Measurements from ENCODE around the gene TMEM232.
A peak's percentile ranks its signal among the peaks of the same experiment; 100 is the strongest.
"Not testable (repeated sequence)": the region's sequence is repeated elsewhere in the genome, so short reads cannot be mapped to it uniquely, and the experiment has no call there.

The TMEM232 gene

DNA sequence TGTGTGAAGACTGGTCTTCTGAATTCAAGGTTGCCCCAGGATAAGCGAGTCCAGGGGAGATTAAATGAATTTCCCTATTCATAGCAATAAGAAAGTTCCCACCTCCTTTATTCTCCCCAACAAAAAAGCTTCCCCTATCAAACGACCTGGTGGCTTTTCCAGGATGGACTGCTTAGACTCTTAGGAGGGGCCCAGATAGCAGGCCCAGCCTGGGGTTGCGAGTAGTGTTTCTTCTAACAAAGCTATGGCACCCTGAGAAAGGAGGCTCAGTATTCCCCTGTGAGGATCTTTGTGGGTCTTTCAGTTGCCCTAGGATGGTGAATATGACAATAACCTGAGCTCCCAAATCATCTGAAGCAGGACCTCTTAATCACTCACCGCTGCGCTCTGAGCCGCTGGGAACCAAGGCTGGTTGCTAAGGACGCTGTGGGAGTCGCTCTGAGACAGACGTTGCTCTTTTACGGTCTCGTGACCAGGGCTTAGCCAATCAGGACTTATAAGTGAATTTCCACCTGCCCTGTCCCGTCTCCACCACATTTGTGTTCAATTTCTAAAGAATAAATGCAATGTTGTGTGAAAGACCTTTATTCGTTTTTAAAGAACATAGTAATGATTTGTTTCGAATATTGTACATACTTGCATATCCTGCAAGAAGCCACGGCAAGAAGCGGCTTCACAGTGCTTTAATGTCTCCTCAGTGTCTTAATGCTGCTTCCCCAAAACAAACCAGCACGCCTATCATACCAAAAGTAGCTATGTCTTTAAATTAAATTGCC lies at the start of gene TMEM232:
TMEM232 (minus strand) TSS at position 423 of the 776 bp plus-strand sequence. CDS start 59,319 bp downstream, outside the sequence.
- DNase-seq (ENCODE audit: low read depth) = peak; percentile 53

DNA sequence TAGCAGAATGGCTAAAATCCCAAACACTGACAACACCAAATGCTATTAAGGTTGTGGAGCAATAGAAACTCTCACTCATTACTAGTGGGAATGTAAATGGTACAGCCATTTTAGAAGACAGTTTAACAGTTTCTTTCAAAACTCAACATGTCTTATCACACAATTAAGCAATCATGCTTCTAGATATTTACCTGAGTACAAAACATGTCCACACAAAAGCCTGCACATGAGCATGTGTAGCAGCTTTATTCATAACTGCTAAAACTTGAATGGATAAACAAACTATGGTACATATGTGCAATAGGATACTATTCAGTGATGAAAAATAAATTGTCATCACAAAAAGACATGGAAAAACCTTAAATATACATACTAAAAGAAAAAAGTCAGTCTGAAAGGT lies 43.8 kb upstream of the TMEM232 start:
- no peak for DNase-seq (ENCODE audit: low read depth)

DNA sequence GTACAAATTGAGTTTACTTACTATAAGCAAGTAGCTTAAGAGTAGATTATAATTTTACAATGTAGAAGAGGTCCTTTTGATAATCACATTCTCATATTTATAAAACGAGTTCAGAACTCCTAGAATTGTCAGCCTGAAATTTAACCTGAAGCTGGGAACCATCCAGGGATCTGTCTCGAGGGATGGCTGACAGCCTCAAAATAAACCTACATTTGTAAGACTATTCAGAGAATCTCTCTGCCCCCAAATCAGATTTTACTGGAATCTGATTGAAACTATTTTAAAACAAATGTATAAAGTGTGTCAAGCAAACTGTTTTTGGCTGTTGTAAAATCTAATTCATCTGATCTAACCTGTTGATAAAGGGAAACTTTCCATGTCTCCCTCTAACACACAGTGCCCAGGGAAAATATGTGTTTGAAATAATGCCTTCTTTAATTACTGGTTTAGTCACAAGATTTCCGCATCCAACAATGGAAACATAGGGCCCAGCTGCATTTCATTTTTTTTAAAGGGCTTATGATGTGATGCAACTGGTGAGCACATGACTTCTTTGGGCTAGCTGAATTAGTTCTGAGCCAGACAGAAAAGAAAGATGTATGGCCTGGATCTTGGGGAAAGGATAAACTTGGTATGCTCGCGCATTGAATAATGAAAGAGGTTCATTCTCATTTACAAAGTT lies 42.7 kb upstream of the TMEM232 start:
- no peak for DNase-seq (ENCODE audit: low read depth)

DNA sequence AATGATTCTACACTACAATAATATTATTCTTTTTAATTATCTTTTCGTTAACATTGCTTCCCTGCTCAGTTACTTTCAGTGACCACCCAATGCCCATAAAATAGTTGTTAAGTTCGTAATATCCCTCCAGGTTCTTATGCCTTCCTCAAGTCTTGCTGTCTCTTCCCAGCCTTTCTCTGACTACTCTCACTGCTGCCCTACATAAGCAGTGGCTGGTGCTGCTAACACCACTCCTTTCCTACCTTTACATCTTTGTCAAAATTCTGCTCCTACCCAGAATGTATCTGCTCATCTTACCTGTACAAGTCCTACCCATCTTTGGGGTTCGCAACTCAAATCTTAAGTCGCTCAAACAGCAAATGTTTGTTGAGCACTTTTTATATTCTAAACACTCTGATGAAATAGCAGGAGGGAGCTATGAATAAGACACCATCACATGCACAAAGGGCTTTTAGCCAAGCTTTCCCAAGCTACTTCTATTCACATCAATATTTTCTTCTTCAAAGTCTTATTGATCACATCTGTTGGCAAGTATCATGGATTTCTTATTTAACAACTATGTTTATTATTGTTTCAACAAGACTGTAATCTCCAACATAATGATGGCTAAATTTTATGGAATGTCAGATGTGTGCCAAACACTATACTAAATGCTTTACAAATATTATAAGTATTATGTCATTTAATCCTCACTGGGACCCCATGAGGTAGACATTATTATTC lies 41.8 kb upstream of the TMEM232 start:
- no peak for DNase-seq (ENCODE audit: low read depth)

DNA sequence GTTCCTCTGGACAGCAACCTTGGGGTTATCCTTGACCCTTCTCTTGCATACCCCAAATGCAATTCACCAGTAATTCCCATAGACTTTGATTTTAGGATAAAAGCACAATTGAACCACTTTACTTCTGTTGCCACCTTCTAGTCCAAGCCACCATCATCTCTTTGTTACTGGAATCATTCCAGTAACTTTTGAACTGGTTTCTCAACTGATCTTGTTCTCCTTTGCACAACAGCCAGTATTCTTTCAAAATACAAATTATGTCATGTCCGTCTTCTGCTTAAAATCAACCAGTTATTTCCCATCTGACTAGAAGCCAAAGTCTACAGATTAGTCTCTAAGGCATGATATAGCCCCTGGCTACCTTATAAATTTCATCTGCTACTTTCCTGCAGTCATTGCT lies 33.7 kb upstream of the TMEM232 start:
- no peak for DNase-seq (ENCODE audit: low read depth)

DNA sequence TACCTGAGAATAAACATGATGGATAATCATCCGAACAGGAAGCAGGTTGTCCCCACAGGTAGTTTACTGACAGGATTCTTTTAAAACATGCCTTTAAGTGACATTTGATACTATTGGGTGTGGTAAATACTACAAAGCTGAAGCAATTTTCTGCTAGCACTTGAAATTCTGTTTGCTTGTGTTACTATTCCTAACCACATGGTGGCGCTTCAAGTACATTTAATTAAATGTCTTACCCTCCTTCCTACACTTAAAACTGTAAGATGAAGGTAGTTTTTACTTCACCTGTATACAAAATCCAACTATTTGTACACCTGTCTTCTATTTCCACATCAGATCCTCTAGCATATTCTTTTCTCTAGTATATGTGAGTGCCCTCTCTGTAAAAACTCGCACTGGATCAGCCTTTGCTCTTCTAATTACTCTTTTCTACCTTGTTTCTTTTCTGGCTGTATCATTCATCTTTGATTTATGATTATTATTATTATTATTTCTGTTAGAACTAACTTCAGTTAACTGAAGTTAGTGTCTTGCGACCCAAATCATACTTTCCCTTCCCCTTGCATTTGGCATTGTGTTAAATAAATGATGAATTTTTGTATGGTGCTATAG lies 30.8 kb upstream of the TMEM232 start:
- no peak for DNase-seq (ENCODE audit: low read depth)

DNA sequence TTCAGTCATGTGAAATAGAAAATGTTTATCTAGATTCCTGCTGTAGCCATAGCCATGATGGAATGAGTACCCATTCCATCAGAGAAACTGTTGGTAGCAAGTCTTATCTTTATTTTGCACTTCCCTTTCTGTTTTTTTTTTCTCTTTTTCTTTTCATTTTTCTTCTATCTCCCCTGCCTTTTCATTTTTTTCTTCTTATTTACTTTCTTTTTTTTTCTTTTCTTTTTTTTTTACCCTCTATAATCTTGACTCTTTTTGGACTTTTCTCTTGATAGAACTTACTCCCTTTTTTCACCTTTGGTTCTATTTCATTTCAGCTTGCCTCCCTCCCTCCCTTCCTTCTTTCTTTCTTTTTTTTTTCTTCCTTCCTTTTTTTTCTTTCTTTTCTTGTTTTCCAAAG lies 27.7 kb upstream of the TMEM232 start:
- no peak for DNase-seq (ENCODE audit: low read depth)

DNA sequence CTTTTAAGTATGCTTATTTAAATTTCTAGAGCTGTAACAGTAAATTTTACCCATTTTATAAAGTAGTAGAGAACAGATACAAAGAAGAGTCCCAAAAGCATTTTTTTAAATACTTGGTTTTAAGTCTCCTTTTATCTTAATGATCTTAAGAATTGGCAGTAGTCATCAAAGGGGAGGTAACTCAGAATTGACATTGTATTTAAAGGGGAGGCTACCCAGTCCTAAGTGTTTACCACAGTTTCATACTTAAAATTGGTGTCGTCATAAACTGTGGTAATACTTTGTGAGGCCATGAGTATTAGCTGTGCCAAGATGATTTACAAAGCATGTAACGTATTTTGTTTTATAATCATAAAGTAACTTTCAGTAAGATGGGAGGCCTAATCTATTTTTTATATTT lies 27.1 kb upstream of the TMEM232 start:
- no peak for DNase-seq (ENCODE audit: low read depth)

DNA sequence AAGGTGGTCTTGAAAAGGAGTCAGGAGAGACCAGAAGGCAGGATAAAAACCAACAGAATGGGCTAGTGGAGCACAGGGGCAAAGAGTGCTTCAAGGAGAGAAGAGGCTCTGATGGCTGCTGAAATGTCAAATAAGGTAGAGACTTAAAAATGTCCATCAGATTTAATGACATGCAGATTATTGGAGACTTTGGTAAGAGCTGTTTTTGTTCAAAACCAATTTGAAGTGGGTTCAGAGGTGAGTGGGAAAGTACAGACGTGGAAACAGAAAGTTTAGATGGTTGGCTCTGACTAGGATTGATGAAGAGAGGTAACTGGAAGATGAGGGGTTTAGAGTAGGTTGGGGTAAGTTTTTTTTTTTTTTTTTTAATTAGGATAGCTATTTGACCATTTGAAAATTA lies 26.5 kb upstream of the TMEM232 start:
- DNase-seq (ENCODE audit: low read depth) = no peak

DNA sequence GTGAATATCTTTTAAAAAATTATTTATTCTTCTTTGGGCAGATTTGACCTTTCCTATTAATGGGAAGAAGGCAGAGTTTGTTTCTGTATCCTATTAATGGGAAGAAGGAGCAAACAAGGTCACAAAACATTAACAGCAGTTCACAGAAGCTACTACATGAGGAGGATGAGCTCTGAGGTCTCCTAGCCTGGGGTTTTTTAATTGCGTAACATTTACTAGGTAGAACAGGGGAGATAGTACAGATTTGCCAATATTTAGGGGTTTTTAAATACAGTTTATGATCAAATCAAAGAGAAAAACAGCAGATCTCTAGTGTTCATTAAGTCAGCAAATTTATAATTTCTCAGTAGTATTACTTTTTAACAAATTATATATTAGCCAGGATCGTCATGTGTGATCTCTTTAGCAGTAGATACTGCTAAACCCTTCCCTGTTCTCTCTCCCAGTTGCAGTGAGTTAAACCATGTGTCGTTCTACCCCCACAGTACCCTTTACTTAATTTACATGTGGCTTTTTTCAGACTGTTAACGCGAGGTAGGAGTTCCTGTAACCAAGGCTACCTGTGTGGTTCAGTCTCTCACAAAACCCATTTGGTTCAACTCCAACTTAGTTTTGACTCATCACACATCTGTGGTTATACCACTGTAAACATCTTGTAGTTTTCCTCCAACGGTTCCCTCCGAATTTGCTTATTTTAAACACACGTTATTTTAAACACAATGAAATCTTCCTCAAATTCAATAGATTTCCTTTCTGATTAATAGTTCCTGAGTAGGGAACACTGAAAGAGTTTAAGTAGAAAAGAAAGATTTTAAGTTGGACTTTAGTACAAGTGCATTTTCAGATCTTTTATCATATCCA lies 25.7 kb upstream of the TMEM232 start:
- no peak for DNase-seq (ENCODE audit: low read depth)

DNA sequence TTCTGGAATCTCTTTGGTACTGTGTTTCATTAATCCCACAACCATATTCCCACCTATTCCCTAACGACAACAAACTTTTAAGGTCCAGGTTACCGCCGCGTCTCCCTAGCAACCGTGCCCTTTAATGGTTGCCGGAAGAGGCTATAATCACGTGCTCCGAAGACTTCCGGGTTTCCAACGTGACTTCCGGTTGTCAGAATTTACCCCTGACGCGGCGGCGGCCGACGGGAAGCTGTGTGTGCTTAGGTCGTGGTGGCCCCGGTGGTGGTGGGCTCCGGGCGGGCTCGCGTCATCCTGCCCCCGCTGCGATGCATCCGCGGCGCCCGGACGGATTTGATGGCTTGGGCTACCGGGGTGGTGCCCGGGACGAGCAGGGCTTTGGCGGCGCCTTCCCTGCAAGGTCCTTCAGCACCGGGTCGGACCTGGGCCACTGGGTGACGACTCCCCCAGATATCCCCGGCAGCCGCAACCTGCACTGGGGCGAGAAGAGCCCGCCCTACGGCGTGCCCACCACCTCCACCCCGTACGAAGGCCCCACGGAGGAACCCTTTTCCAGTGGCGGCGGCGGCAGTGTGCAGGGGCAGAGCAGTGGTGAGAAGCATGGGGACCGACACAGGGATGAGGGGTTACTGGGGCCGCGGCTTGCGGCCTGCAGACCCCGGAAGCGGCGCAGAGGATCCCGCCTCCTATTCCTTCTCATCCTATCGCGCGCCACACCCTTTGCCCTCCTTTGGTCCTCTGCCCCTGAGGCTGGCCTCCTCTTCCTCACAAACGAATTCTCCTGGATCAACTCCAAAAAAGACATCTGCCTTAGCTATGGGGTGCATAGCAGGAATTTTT lies 12.6 kb upstream of the TMEM232 start, which contains the start of gene SLC25A46:
SLC25A46 (plus strand) TSS at position 196 of the 840 bp plus-strand sequence; CDS start at position 309, 113 bp downstream.
- peak; percentile 78 for DNase-seq (ENCODE audit: low read depth)

DNA sequence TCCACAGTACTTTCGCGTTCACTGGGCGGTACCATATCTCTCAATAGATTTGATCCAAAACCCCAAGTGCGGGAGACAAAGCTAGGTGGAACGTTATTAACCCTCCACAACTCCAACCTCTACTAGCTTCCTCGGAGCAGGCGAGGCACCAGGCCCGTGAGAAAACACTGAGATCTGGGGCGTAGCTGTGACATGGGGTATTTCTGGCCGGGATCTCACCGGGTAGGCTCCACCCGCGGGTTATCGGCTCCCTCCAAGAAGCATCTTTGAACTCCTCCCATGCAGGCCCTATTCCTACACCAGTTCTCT lies 12.0 kb upstream of the TMEM232 start:
- no peak for DNase-seq (ENCODE audit: low read depth)

DNA sequence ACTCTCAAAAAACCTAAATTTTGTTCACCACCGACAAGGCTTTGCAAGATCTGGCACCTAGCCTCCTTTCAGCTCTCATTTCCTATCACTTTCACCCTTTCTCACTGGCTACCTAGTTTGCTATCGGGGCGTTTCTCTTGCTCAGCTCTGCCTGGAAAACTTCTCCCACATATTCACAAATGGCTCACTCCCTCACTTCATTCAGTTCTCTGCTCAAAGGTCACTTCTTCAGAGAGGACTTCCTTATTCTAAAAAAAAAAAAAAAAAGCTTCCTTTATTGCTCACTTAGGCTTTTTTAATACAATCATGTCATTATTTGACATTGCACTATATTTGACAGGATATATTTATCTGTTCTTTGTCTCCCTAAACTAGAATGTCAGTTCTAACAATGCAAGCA lies 10.3 kb upstream of the TMEM232 start:
- DNase-seq (ENCODE audit: low read depth) = no peak

DNA sequence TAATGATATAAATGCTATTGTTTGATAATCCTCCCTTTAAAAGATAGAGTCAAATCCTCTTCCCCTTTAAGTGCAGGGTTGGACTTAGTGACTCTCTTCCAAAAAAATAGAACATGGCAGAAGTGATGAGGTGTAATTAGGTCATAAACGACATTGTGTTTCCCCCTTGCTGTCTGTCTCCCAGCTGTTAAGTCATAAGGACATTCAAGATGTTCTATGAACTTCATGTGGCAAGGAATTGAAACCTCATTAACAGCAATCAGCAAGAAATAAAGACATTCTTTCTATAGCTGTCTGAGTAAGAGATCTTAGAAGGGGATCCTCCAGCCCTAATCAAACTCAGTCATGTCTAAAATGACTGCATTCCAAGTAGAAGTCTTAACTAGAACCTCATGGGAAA lies 9.1 kb upstream of the TMEM232 start:
- DNase-seq (ENCODE audit: low read depth) = no peak

DNA sequence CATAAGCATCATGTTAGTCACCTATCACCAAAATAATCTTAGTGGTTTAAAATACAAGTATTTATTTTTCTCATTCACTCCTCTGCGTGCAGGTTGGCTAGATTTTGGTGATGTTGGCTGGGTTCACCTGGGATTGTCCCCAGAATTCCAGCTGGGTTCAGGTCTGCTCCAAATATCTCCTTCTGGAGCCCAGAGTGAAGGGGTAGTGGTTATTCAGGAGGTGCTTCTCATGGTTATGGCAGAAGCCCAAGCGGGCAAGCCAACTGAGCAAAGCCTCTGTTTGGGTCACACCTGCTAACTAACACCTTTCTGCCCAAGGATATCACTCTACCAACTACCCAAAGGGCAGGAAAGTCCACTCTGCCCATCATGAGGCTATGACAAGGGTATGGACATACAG lies 7.6 kb upstream of the TMEM232 start:
- DNase-seq (ENCODE audit: low read depth) = no peak

DNA sequence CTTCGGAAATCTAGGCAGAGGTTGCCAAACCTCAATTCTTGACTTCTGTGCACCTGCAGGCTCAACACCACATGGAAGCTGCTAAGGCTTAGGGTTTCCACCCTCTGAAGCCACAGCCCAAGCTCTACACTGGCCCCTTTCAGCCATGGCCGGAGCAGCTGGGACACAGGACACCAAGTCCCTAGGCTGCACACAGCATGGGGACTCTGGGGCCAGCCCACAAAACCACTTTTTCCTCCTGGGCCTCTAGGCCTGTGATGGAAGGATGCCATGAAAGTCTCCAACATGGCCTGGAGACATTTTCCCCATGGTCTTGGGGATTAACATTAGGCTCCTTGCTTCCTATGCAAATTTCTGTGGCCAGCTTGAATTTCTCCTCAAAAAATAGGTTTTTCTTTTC lies 5.0 kb upstream of the TMEM232 start:
- not testable (repeated sequence) for DNase-seq (ENCODE audit: low read depth)

DNA sequence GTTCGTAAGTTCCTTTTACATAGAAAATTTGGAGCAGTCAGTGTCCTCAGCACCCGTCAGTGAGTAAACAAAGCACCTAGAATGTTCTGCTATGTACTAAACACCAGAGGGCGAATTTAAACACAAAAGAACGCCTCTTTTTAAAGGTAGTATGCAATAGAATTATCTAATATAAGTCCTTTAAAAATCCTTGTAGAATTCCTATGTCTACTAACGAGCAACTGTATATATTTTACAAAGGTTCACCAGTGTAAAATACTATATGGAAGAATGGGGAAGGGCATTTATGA lies 499 bp upstream of the TMEM232 start:
- no peak for DNase-seq (ENCODE audit: low read depth)

DNA sequence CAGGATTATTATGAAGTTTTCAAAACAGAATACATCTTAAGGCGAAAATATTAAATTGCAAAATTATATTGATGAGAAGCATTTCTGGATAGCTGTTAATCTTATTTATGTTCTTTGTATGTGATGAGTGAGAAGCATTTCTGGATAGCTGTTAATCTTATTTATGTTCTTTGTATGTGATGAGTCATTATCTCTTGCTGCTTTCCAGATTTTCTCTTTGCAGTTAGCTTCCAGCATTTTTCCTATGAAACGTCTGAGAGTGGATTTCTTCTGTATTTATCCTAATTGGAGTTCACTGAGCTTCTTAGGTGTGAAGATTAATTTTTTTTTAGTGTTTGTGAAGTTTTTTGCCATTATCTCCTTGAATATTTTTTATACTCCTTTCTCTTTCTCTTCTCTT lies 8.2 kb downstream of the TMEM232 start:
- no peak for DNase-seq (ENCODE audit: low read depth)

DNA sequence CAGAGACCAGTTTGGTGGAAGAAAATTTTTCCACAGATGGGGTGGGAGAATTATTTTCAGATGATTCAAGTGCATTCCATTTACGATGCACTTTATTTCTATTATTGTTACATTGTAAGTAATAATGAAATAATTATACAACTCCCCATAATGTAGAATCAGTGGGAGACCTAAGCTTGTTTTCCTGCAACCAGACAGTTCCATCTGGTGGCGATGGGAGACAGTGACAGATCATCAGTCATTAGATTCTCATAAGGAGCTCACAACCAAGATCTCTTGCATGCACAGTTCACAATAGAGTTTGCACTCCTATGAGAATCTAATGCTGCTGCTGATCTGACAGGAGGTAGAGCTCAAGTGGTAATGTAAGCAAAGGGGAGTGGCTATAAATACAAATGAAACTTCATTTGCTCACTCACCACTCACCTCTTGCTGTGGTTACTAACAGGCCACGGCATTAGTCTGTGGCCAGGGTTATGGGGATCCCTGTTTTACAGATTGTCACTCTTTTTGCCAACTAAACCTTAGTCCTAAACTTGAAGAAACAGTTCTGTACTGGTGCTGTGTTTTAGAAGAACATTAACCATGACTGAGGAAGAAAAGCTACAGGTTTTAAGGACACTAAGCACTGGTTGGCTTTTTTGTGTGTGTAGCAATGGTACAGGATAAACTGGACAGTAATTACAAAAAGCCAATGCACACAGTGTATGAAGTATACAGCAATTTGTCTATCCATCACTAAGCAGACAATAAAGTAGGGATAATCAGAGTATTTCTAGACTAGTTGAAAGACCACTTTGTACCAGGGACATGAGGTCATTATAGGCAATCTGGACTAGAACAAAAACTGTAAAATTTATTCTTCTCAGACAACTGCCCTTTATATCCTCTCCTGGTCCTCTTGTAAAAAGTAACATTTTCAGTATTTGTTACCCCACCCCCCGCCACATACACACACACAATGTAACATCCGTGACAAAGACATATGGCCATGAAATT lies 9.9 kb downstream of the TMEM232 start:
- DNase-seq (ENCODE audit: low read depth) = no peak

All from activated T-helper 9 cell treated with anti-CD3 and anti-CD28 coated beads, Interleukin-2, amount 50 U/mL, for 16 hours (primary cell).